GM19455 (cell line): ENCODE results near the gene ACTN1.

Source experiments
- ATAC-seq: cut with Tn5 transposase; IDR thresholded peaks from one replicate; pipeline ENCODE4 v1.9.1; 2021; ENCODE audit not compliant: unreplicated experiment

Gene ACTN1

GRCh38 chr14:68970038-68970612 is 9.0 kb downstream of the ACTN1 start:
- no peak for ATAC-seq

GRCh38 chr14:68969278-68970033 is 9.6 kb downstream of the ACTN1 start:
- no peak for ATAC-seq

- ATAC-seq, result no peak
These were observed 10.4 kb downstream of the ACTN1 start for GRCh38 chr14:68968721-68969120.

GRCh38 chr14:68968051-68968450 is 11.1 kb downstream of the ACTN1 start:
- no peak for ATAC-seq

GRCh38 chr14:68967459-68967940 is 11.6 kb downstream of the ACTN1 start:
- no peak for ATAC-seq

- ATAC-seq, result no peak
These were observed 12.2 kb downstream of the ACTN1 start for GRCh38 chr14:68966872-68967301.

GRCh38 chr14:68965261-68965761 is 13.8 kb downstream of the ACTN1 start:
- ATAC-seq, result no peak

GRCh38 chr14:68964300-68965093 is 14.6 kb downstream of the ACTN1 start:
- ATAC-seq, result no peak

GRCh38 chr14:68962681-68963080 is 16.4 kb downstream of the ACTN1 start:
- ATAC-seq, result no peak

GRCh38 chr14:68961781-68962584 is 17.1 kb downstream of the ACTN1 start:
- ATAC-seq, result no peak

GRCh38 chr14:68961361-68961760 is 17.7 kb downstream of the ACTN1 start:
- ATAC-seq, result no peak

- no peak for ATAC-seq
These were observed 19.0 kb downstream of the ACTN1 start for GRCh38 chr14:68960123-68960522.

GRCh38 chr14:68959035-68959434 is 20.1 kb downstream of the ACTN1 start:
- no peak for ATAC-seq

- ATAC-seq, result no peak
These were observed 20.5 kb downstream of the ACTN1 start for GRCh38 chr14:68958553-68958952.

- no peak for ATAC-seq
These were observed 21.3 kb downstream of the ACTN1 start for GRCh38 chr14:68957775-68958174.

- ATAC-seq, result no peak
These were observed 22.4 kb downstream of the ACTN1 start for GRCh38 chr14:68956724-68957123.

- no peak for ATAC-seq
These were observed 23.3 kb downstream of the ACTN1 start for GRCh38 chr14:68955851-68956179.

- ATAC-seq, result no peak
These were observed 23.8 kb downstream of the ACTN1 start for GRCh38 chr14:68955164-68955850.

- ATAC-seq, result no peak
These were observed 25.9 kb downstream of the ACTN1 start for GRCh38 chr14:68953196-68953555.

GRCh38 chr14:68952531-68953195 is 26.4 kb downstream of the ACTN1 start:
- no peak for ATAC-seq
